Lower leg skin (tissue), 3 donors: Measurements from ENCODE around the gene TP73.

Experiments
- CTCF ChIP-seq, 3 donors: fragments of 450-650 bp; IDR thresholded peaks; one replicate each; pipeline ENCODE4 v1.5.1; 2016; ENCODE audit warnings: antibody characterized with exemption in 3 of 3, mild to moderate bottlenecking in 3 of 3, moderate library complexity in 2 of 3
- POLR2A ChIP-seq, 2 donors: fragments of 450-650 bp; IDR thresholded peaks; one replicate each; pipeline ENCODE4 v1.6.1; 2016 to 2017; ENCODE audit warnings: antibody characterized with exemption in 2 of 2, mild to moderate bottlenecking in 1 of 2, moderate library complexity in 1 of 2

GRCh38 chr1:3712573-3713535 lies 60.5 kb downstream of the TP73 start:
- TF ChIP-seq CTCF (IDR thresholded peaks at IDR 0.05) (no peak), POLR2A (IDR thresholded peaks at IDR 0.05) (no peak)
